ENCODE results near the gene RAP1GAP.

DNA sequence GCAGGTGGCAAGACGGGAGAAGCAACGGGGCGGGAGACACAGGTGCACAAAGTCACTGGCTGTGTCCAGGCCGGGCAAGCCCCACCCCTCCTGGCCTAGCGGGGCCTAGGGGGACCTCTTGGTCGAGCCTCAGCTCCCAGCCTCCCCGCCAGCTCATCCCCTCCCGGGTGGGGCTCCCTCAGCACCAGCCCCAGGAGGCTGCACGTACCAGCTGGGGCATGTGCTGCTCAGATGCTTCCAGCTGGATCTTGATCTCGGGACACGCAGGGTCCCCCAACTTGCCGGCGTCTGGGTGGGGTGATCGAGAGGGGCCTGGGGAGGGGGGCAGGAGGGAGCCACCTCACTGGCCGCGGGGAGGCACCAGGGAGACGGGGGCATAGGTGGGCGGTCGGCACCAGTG is 71.4 kb downstream of the RAP1GAP start:
- TF ChIP-seq, protein P1, sequence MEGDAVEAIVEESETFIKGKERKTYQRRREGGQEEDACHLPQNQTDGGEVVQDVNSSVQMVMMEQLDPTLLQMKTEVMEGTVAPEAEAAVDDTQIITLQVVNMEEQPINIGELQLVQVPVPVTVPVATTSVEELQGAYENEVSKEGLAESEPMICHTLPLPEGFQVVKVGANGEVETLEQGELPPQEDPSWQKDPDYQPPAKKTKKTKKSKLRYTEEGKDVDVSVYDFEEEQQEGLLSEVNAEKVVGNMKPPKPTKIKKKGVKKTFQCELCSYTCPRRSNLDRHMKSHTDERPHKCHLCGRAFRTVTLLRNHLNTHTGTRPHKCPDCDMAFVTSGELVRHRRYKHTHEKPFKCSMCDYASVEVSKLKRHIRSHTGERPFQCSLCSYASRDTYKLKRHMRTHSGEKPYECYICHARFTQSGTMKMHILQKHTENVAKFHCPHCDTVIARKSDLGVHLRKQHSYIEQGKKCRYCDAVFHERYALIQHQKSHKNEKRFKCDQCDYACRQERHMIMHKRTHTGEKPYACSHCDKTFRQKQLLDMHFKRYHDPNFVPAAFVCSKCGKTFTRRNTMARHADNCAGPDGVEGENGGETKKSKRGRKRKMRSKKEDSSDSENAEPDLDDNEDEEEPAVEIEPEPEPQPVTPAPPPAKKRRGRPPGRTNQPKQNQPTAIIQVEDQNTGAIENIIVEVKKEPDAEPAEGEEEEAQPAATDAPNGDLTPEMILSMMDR (conservative IDR thresholded peaks at IDR 0.05; ENCODE audit: low read length) = no peak
- TF ChIP-seq EZH2phosphoT487 (IDR thresholded peaks at IDR 0.05; ENCODE audit: borderline replicate concordance, low read depth, low read length) = no peak
